MM.1S (cell line): ENCODE data around the gene ACOT12.

Source experiments
- DNase-seq: peaks from one replicate; pipeline ENCODE4 v3.0.0-alpha.2; 2015
- H2AFZ ChIP-seq: fragments of 300-600 bp; sonication (generic); 2 replicates; pipeline ENCODE4 v1.6.0; 2016; ENCODE audit warnings: antibody characterized with exemption, low read length
- H3F3A ChIP-seq: fragments of 300-600 bp; sonication (generic); 2 replicates; pipeline ENCODE4 v1.6.1; 2016; ENCODE audit warnings: mild to moderate bottlenecking, antibody characterized with exemption, low read length, moderate library complexity, mixed read lengths; ENCODE audit not compliant: insufficient read depth
- H3K27ac ChIP-seq: fragments of 300-600 bp; sonication (generic); 2 replicates; pipeline ENCODE4 v1.5.1; 2016; ENCODE audit warnings: mild to moderate bottlenecking, low read length
- H3K27me3 ChIP-seq: fragments of 300-600 bp; sonication (generic); replicated peaks from 2 replicates; pipeline ENCODE4 v1.6.0; 2016; ENCODE audit warnings: low read length; ENCODE audit not compliant: insufficient read depth
- H3K36me3 ChIP-seq: fragments of 300-600 bp; sonication (generic); replicated peaks from 2 replicates; pipeline ENCODE4 v1.6.1; 2016; ENCODE audit warnings: mild to moderate bottlenecking, low read length, mixed read lengths; ENCODE audit not compliant: insufficient read depth
- H3K4me1 ChIP-seq: fragments of 300-600 bp; sonication (generic); 2 replicates; pipeline ENCODE4 v1.6.1; 2016; ENCODE audit warnings: low read length, mixed read lengths
- H3K4me2 ChIP-seq: fragments of 300-600 bp; sonication (generic); 2 replicates; pipeline ENCODE4 v1.6.0; 2016; ENCODE audit warnings: low read depth, low read length
- H3K4me3 ChIP-seq: fragments of 300-600 bp; sonication (generic); 2 replicates; pipeline ENCODE4 v1.5.1; 2016; ENCODE audit warnings: low read length, mixed read lengths
- H3K79me2 ChIP-seq: fragments of 300-600 bp; sonication (generic); 2 replicates; pipeline ENCODE4 v1.6.1; 2016; ENCODE audit warnings: mixed run types, low read length, mixed read lengths
- H3K9ac ChIP-seq: fragments of 300-600 bp; sonication (generic); 2 replicates; pipeline ENCODE4 v1.6.1; 2016; ENCODE audit warnings: low read length, mixed read lengths
- H3K9me2 ChIP-seq: fragments of 300-600 bp; sonication (generic); replicated peaks from 2 replicates; pipeline ENCODE4 v1.6.1; 2016; ENCODE audit warnings: mild to moderate bottlenecking, low read length, mixed read lengths; ENCODE audit not compliant: insufficient read depth
- H3K9me3 ChIP-seq: fragments of 300-600 bp; sonication (generic); replicated peaks from 2 replicates; pipeline ENCODE4 v1.6.1; 2016; ENCODE audit warnings: mild to moderate bottlenecking, low read length, mixed read lengths; ENCODE audit not compliant: insufficient read depth
- H4K20me1 ChIP-seq: fragments of 300-600 bp; sonication (generic); 2 replicates; pipeline ENCODE4 v1.6.1; 2016; ENCODE audit warnings: mild to moderate bottlenecking, low read length, moderate library complexity, mixed read lengths; ENCODE audit not compliant: insufficient read depth
- CTCF ChIP-seq: fragments of 300-600 bp; sonication (generic); IDR thresholded peaks from 2 replicates; pipeline ENCODE4 v1.5.1; 2016; ENCODE audit warnings: antibody characterized with exemption, low read length, mixed read lengths
- EZH2 ChIP-seq: fragments of 300-600 bp; sonication (generic); optimal IDR thresholded peaks from 2 replicates; pipeline ENCODE3; 2017; ENCODE audit warnings: low read depth, mild to moderate bottlenecking, antibody characterized with exemption, low read length, mixed read lengths
- EZH2phosphoT487 ChIP-seq: fragments of 300-600 bp; sonication (generic); IDR thresholded peaks from 2 replicates; pipeline ENCODE4 v1.6.1; 2018; ENCODE audit warnings: antibody characterized with exemption, low read length

Gene ACOT12

GRCh38 chr5:81315336-81315735 is 78.6 kb downstream of the ACOT12 start:
- Histone ChIP-seq H3K36me3 (no peaks in the 10 kb centered on the region), H3K27me3 (no peaks in the 10 kb centered on the region), H3K4me2 (no peak overlapping the region), H4K20me1 (no peaks in the 10 kb centered on the region), H2AFZ (no peak overlapping the region), H3K4me1 (no peaks in the 10 kb centered on the region), H3K27ac (no peak overlapping the region), H3K9ac (no peak overlapping the region), H3K9me2 (no peaks in the 10 kb centered on the region), H3K79me2 (no peaks in the 10 kb centered on the region), H3K9me3 (no peaks in the 10 kb centered on the region), H3K4me3 (no peak overlapping the region), H3F3A (no peaks in the 10 kb centered on the region)
- no peak for TF ChIP-seq EZH2
- TF ChIP-seq CTCF: no peak
- TF ChIP-seq EZH2phosphoT487: no peak
- no peak for DNase-seq

GRCh38 chr5:81314581-81314980 is 79.4 kb downstream of the ACOT12 start:
- Histone ChIP-seq H4K20me1 (no peaks in the 10 kb centered on the region), H3K4me3 (no peak overlapping the region), H3K9me2 (no peaks in the 10 kb centered on the region), H3K9ac (no peak overlapping the region), H3K27ac (no peak overlapping the region), H3K79me2 (no peaks in the 10 kb centered on the region), H3K4me1 (no peaks in the 10 kb centered on the region), H3K27me3 (no peaks in the 10 kb centered on the region), H3F3A (no peaks in the 10 kb centered on the region), H2AFZ (no peak overlapping the region), H3K9me3 (no peaks in the 10 kb centered on the region), H3K36me3 (no peaks in the 10 kb centered on the region), H3K4me2 (no peak overlapping the region)
- TF ChIP-seq EZH2 (no peak), EZH2phosphoT487 (no peak), CTCF (no peak)
- DNase-seq: no peak

GRCh38 chr5:81313686-81314085 is 80.2 kb downstream of the ACOT12 start:
- Histone ChIP-seq H3K4me1 (no peaks in the 10 kb centered on the region), H3K27me3 (no peaks in the 10 kb centered on the region), H3K27ac (no peak overlapping the region), H3K79me2 (no peaks in the 10 kb centered on the region), H3K36me3 (no peaks in the 10 kb centered on the region), H3K9me2 (no peaks in the 10 kb centered on the region), H3K4me3 (no peak overlapping the region), H2AFZ (no peak overlapping the region), H3K9ac (no peak overlapping the region), H4K20me1 (no peaks in the 10 kb centered on the region), H3K9me3 (no peaks in the 10 kb centered on the region), H3K4me2 (no peak overlapping the region), H3F3A (no peaks in the 10 kb centered on the region)
- TF ChIP-seq CTCF (no peak), EZH2 (no peak), EZH2phosphoT487 (no peak)
- DNase-seq: no peak
